K562 (cell line): Measurements from ENCODE around the gene HRCT1. TPM values are rescaled to one million over a fixed set of nuclear protein-coding genes. Genes with fewer than 3 reads are reported as not detected.
A peak's percentile ranks its signal among the peaks of the same experiment; 100 is the strongest.

ENCODE experiments used
- CUX1 ChIP-seq: fragments of 200-800 bp; sonication (Bioruptor generic); IDR thresholded peaks from 2 replicates; pipeline ENCODE4 v1.6.1; 2016; ENCODE audit warnings: missing genetic modification characterization, missing compliant biosample characterization
- MXD1 ChIP-seq: fragments of 250-450 bp; sonication (Bioruptor Pico); IDR thresholded peaks from 2 replicates; pipeline ENCODE4 v1.8.0; 2021; ENCODE audit warnings: borderline replicate concordance, mild to moderate bottlenecking, moderate library complexity; ENCODE audit not compliant: poor library complexity, severe bottlenecking
- MYNN ChIP-seq, 2 experiments: sonication (generic); formaldehyde crosslinking in 1 of 2; IDR thresholded peaks; 2 replicates each; pipeline versions ENCODE4 v1.5.0 to v1.6.1; 2016 to 2020; ENCODE audit warnings: antibody characterized with exemption in 1 of 2, missing genetic modification reagents in 1 of 2
- RBM22 ChIP-seq: fragments of 200-400 bp; formaldehyde crosslinking; IDR thresholded peaks from 2 replicates; pipeline ENCODE4 v1.6.1; 2018; ENCODE audit warnings: low read length, low read depth; ENCODE audit not compliant: poor library complexity, severe bottlenecking
- polyA plus RNA-seq, 8 experiments: library from polyadenylated mRNA; depleted of rRNA in 4 of 8; stranded (reverse) in 5 of 8; unstranded in 3 of 8; fragments of >200 nt; fragmentation: Nextera tagmentation in 2 of 8; fragmentation: Illumina TruSeq in 1 of 8; extraction: Ambion mirVana in 2 of 8; extraction: Trizol in 1 of 8; gene quantifications; 2 replicates each; pipeline versions ENCODE4 v1.2.1 to v1.2.3, GENCODE V29; 2011 to 2014; ENCODE audit warnings: inconsistent platforms in 1 of 8, missing spikeins in 1 of 8
- total RNA-seq, 7 experiments: library from RNA; depleted of rRNA in 6 of 7; stranded (reverse); fragments of >200 nt in 6 of 7; fragmentation: Illumina TruSeq in 2 of 7; extraction: Trizol in 2 of 7; gene quantifications; 2 replicates each; pipeline versions ENCODE4 v1.2.1 to v1.2.3, GENCODE V29; 2011 to 2021; ENCODE audit warnings: low replicate concordance in 1 of 7

The HRCT1 gene
- total and polyA plus RNA-seq, 9 of the 15 experiments (the other 6 are each of a cell fraction or from before 2014, with no cell fraction given): 0.40 TPM; not detected in 8

- TF ChIP-seq CUX1 (CRISPR knock-in tag) (no peak), MYNN (IDR thresholded peaks at IDR 0.05) (0 out of 2 replicates have a peak, but pooled peaks have one; percentile 48), MYNN (CRISPR knock-in tag; IDR thresholded peaks at IDR 0.05) (no peak), RBM22 (no peak), MXD1 (CRISPR knock-in tag) (no peak)
These were observed 12.8 kb downstream of the HRCT1 start (continued) for GRCh38 chr9:35918780-35919179.
